RWPE2 (cell line): ENCODE measurements around the gene P2RY11.

ENCODE experiments used
- ATAC-seq: fragments of 200-7000 bp; cut with Tn5 transposase; 3 replicates; pipeline ENCODE4 v1.9.1; 2021; ENCODE audit warnings: low read depth
- DNase-seq: peaks from one replicate; pipeline ENCODE4 v3.0.0-alpha.2; 2020; ENCODE audit warnings: low spot score
- H3K27ac ChIP-seq: fragments of 450-650 bp; 2 replicates; pipeline ENCODE4 v1.5.1; 2017; ENCODE audit warnings: mild to moderate bottlenecking; ENCODE audit not compliant: poor library complexity, severe bottlenecking
- H3K27me3 ChIP-seq: fragments of 250-450 bp; sonication (Bioruptor Pico); 2 replicates; pipeline ENCODE4 v1.5.1; 2021; ENCODE audit warnings: mild to moderate bottlenecking, moderate library complexity; ENCODE audit not compliant: insufficient read depth, poor library complexity, severe bottlenecking
- H3K36me3 ChIP-seq: fragments of 250-450 bp; sonication (Bioruptor Pico); 2 replicates; pipeline ENCODE4 v1.5.1; 2020; ENCODE audit warnings: low read depth, mild to moderate bottlenecking, moderate library complexity
- H3K4me1 ChIP-seq: fragments of 250-450 bp; sonication (Bioruptor Pico); 2 replicates; pipeline ENCODE4 v1.5.1; 2021; ENCODE audit warnings: mild to moderate bottlenecking, moderate library complexity; ENCODE audit not compliant: insufficient read depth, poor library complexity, severe bottlenecking
- H3K4me3 ChIP-seq: fragments of 250-450 bp; sonication (Bioruptor Pico); 2 replicates; pipeline ENCODE4 v1.5.1; 2021; ENCODE audit warnings: mild to moderate bottlenecking, moderate library complexity; ENCODE audit not compliant: severe bottlenecking
- H3K9me3 ChIP-seq: fragments of 250-450 bp; sonication (Bioruptor Pico); 2 replicates; pipeline ENCODE4 v1.5.1; 2021; ENCODE audit warnings: mild to moderate bottlenecking, moderate library complexity; ENCODE audit not compliant: severe bottlenecking
- TF ChIP-seq, protein P1 (sequence below): fragments of 450-650 bp; IDR thresholded peaks from one replicate; pipeline ENCODE4 v1.5.1; 2017; ENCODE audit warnings: mild to moderate bottlenecking, moderate library complexity; ENCODE audit not compliant: poor library complexity, severe bottlenecking

The P2RY11 gene, protein sequence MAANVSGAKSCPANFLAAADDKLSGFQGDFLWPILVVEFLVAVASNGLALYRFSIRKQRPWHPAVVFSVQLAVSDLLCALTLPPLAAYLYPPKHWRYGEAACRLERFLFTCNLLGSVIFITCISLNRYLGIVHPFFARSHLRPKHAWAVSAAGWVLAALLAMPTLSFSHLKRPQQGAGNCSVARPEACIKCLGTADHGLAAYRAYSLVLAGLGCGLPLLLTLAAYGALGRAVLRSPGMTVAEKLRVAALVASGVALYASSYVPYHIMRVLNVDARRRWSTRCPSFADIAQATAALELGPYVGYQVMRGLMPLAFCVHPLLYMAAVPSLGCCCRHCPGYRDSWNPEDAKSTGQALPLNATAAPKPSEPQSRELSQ

DNA sequence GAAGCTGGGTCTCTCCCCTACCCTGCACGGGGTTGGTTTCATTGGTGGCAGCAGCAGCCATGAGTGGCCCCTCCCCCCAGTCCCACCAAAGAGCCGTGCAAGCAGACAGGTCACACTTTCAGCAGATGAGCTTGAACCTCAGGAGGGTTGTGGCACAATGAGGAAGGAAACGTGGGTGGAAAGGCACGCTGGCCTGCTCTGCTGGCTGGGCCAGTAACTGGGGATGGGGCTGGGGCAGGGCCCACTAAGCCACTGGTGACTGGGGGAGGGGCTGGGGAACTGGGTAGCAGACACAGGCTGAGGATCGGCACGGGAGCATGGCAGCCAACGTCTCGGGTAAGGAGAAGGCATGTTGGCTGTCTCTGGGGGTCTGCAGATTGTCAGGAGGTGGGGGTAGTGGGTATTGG is at the start of gene P2RY11:
TSS of gene P2RY11 (plus strand) at position 289 of the 407 bp plus-strand sequence. CDS start at position 318, 29 bp downstream.
- Histone ChIP-seq H3K4me1 (peaks cover 6% of the 10 kb centered on the region), H3K27me3 (no peaks in the 10 kb centered on the region), H3K36me3 (peaks cover 69% of the 10 kb centered on the region), H3K4me3 (no peak within 1 kb of the TSS), H3K27ac (peak within 1 kb of the TSS; percentile 42), H3K9me3 (no peaks in the 10 kb centered on the region)
- ATAC-seq, result no peak
- TF ChIP-seq, protein P1, sequence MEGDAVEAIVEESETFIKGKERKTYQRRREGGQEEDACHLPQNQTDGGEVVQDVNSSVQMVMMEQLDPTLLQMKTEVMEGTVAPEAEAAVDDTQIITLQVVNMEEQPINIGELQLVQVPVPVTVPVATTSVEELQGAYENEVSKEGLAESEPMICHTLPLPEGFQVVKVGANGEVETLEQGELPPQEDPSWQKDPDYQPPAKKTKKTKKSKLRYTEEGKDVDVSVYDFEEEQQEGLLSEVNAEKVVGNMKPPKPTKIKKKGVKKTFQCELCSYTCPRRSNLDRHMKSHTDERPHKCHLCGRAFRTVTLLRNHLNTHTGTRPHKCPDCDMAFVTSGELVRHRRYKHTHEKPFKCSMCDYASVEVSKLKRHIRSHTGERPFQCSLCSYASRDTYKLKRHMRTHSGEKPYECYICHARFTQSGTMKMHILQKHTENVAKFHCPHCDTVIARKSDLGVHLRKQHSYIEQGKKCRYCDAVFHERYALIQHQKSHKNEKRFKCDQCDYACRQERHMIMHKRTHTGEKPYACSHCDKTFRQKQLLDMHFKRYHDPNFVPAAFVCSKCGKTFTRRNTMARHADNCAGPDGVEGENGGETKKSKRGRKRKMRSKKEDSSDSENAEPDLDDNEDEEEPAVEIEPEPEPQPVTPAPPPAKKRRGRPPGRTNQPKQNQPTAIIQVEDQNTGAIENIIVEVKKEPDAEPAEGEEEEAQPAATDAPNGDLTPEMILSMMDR, result no peak
- no peak for DNase-seq

DNA sequence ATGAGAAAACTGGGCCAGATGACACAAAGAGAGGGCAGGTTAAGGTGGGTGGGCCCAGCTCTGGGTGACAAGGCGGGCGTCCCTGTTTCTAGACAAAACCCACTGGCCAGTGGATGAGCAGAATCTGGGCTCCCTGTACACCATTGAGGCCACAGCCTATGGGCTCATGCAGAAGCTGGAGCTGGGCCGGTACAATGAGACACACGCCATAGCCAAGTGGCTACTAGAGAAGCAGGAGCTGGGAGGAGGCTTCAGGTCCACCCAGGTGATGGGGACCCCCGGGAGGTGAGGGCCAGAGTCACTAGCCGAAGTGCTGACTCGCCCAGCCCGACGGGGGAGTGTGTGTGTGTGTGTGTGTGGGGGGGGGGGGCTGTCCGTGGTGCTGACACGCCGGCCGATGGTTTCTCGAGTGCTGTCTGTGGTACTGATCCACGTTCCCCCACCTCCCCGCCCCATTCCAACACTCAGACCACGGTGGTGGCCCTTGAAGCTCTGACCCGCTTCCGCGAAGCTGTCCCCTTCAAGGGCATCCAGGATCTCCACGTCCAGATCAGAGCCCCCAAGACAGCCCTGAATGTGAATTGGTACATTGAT is 49.7 kb upstream of the P2RY11 start:
- DNase-seq (peak; percentile 54), ATAC-seq (no peak; the same call in 2 of the 3 replicates)
- Histone ChIP-seq H3K4me1 (no peaks in the 10 kb centered on the region), H3K9me3 (no peaks in the 10 kb centered on the region), H3K27me3 (no peaks in the 10 kb centered on the region), H3K4me3 (no peak overlapping the region), H3K27ac (no peak overlapping the region), H3K36me3 (no peaks in the 10 kb centered on the region)
- TF ChIP-seq, protein P1, result no peak

DNA sequence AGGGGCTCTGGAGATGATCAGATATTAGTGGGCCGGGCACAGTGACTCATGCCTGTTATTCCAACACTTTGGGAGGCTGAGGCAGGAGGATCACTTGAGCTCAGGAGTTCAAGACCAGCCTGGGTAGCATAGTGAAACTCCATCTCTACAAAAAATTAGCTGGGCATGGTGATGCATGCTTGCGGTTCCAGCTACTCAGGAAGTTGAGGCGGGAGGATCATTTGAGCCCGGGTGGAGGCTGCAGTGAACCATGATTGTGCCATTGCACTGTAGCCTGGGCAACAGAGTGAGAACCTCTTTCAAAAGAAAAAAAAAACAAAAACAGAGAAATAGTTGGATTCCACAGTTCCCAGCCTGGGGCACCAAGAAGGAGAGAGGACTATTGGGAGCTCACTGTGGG is 43.3 kb upstream of the P2RY11 start:
- TF ChIP-seq, protein P1, result no peak
- ATAC-seq, result no peak
- no peak for DNase-seq
- no peaks in the 10 kb centered on the region for H3K4me1 ChIP-seq
- H3K36me3 ChIP-seq, result no peaks in the 10 kb centered on the region
- H3K4me3 ChIP-seq, result no peak overlapping the region
- H3K9me3 ChIP-seq, result no peaks in the 10 kb centered on the region
- no peaks in the 10 kb centered on the region for H3K27me3 ChIP-seq
- H3K27ac ChIP-seq, result no peak overlapping the region

DNA sequence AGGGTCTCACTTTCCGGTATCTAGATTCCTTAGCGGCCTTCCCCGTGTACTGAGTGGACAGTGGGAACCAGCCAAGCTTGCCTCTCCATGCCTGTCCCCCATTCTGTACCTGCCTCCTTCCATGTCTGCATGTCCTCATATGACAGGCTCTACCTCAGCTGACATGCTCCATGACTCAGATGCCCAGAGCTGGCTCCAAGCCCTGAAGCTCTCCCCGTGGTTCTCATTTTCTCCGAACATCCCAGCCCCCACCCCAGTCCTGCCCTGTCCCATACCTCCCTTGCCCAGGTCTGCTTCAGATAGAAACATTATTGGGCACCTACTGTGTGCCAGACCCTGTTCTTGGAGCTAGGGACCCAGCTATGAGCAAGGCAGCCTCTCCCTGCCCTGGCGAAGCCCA is 42.4 kb upstream of the P2RY11 start:
- TF ChIP-seq, protein P1, result no peak
- peak; percentile 44; the same call in 1 of the 3 replicates for ATAC-seq
- no peak overlapping the region for H3K4me3 ChIP-seq
- DNase-seq, result no peak
- no peak overlapping the region for H3K27ac ChIP-seq
- no peaks in the 10 kb centered on the region for H3K9me3 ChIP-seq
- no peaks in the 10 kb centered on the region for H3K4me1 ChIP-seq
- no peaks in the 10 kb centered on the region for H3K36me3 ChIP-seq
- H3K27me3 ChIP-seq, result no peaks in the 10 kb centered on the region
